DND-41 (cell line): Measurements from ENCODE around the gene PPP4R1.

ENCODE experiments used
- ATAC-seq: fragments of 200-7000 bp; cut with Tn5 transposase; 3 replicates; pipeline ENCODE4 v1.9.1; 2021; ENCODE audit warnings: low read depth; ENCODE audit not compliant: insufficient read depth
- DNase-seq: peaks from one replicate; pipeline ENCODE4 v3.0.0-alpha.2; 2020
- H2AFZ ChIP-seq: 2 replicates; pipeline ENCODE4 v1.6.0; 2012; ENCODE audit warnings: low read depth, low read length
- H3K27ac ChIP-seq: 2 replicates; pipeline ENCODE4 v1.5.1; 2012; ENCODE audit warnings: low read length, inconsistent platforms
- H3K27me3 ChIP-seq: fragments of 200-600 bp; sonication (generic); 2 replicates; pipeline ENCODE4 v1.6.0; 2012; ENCODE audit warnings: low read length, mild to moderate bottlenecking, inconsistent platforms; ENCODE audit not compliant: insufficient read depth, poor library complexity
- H3K36me3 ChIP-seq: 2 replicates; pipeline ENCODE4 v1.5.1; 2012; ENCODE audit warnings: low read length, inconsistent platforms; ENCODE audit not compliant: insufficient read depth
- H3K4me1 ChIP-seq: 2 replicates; pipeline ENCODE4 v1.5.1; 2012; ENCODE audit warnings: mild to moderate bottlenecking, low read length; ENCODE audit not compliant: insufficient read depth
- H3K4me2 ChIP-seq: 2 replicates; pipeline ENCODE4 v1.6.0; 2012; ENCODE audit warnings: mild to moderate bottlenecking, moderate library complexity, low read length, inconsistent platforms; ENCODE audit not compliant: insufficient read depth
- H3K4me3 ChIP-seq, 2 experiments: fragments of 200-600 bp in 1 of 2; shearing (Covaris generic) in 1 of 2; 2 replicates each; pipeline ENCODE4 v1.5.1; 2012 to 2016; ENCODE audit warnings: inconsistent platforms in 2 of 2, low read length in 2 of 2, mild to moderate bottlenecking in 2 of 2, low read depth in 1 of 2, moderate library complexity in 1 of 2
- H3K79me2 ChIP-seq: 2 replicates; pipeline ENCODE4 v1.6.0; 2012; ENCODE audit warnings: low read length, inconsistent platforms; ENCODE audit not compliant: insufficient read depth
- H3K9ac ChIP-seq: 2 replicates; pipeline ENCODE4 v1.6.0; 2012; ENCODE audit warnings: low read depth, mild to moderate bottlenecking, inconsistent platforms, low read length, moderate library complexity
- H3K9me3 ChIP-seq: 2 replicates; pipeline ENCODE4 v1.5.1; 2012; ENCODE audit warnings: low read length, moderate library complexity, mild to moderate bottlenecking, inconsistent platforms; ENCODE audit not compliant: insufficient read depth, severe bottlenecking
- H4K20me1 ChIP-seq: 2 replicates; pipeline ENCODE4 v1.6.0; 2012; ENCODE audit warnings: low read length; ENCODE audit not compliant: insufficient read depth
- EZH2 ChIP-seq: IDR thresholded peaks from 3 replicates; pipeline ENCODE4 v1.6.1; 2012; ENCODE audit warnings: borderline replicate concordance, low read depth, mild to moderate bottlenecking, moderate library complexity, low read length, inconsistent platforms; ENCODE audit not compliant: severe bottlenecking
- TF ChIP-seq, protein P1 (sequence below): IDR thresholded peaks from 2 replicates; pipeline ENCODE4 v1.5.1; 2012; ENCODE audit warnings: borderline replicate concordance, low read length, moderate library complexity, mild to moderate bottlenecking; ENCODE audit not compliant: poor library complexity, severe bottlenecking; ENCODE audit errors: extremely low read depth

The PPP4R1 gene

DNA sequence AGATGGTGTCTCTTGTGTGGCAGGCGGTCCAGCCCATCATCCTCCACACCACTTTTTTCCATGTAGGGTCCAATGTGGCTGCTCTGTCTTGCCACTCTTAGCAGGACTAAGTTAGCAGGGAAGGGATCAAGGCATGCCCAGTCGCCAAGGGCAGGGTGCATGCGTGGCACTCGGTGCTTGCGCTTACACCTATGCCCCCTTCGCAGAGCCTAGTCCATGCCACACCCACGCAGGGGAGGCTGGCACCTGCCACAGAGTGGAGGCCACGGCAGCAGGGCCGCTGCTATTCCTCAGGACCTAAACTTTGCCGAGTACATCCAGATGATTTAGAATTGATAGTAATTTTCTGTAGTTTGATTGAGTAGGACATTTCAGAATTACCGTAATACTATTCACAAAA, 79.5 kb downstream of the PPP4R1 start:
- Histone ChIP-seq H3K4me2 (no peak overlapping the region), H3K36me3 (peaks cover 80% of the 10 kb centered on the region), H3K27me3 (no peaks in the 10 kb centered on the region), H3K27ac (no peak overlapping the region), H4K20me1 (no peaks in the 10 kb centered on the region; the same call in 1 of the 2 replicates), H3K9ac (no peak overlapping the region), H2AFZ (no peak overlapping the region), H3K79me2 (no peaks in the 10 kb centered on the region), H3K4me1 (no peaks in the 10 kb centered on the region), H3K9me3 (no peaks in the 10 kb centered on the region), H3K4me3 (no peak overlapping the region)
- DNase-seq = no peak
- no peak for TF ChIP-seq EZH2
- TF ChIP-seq, protein P1, sequence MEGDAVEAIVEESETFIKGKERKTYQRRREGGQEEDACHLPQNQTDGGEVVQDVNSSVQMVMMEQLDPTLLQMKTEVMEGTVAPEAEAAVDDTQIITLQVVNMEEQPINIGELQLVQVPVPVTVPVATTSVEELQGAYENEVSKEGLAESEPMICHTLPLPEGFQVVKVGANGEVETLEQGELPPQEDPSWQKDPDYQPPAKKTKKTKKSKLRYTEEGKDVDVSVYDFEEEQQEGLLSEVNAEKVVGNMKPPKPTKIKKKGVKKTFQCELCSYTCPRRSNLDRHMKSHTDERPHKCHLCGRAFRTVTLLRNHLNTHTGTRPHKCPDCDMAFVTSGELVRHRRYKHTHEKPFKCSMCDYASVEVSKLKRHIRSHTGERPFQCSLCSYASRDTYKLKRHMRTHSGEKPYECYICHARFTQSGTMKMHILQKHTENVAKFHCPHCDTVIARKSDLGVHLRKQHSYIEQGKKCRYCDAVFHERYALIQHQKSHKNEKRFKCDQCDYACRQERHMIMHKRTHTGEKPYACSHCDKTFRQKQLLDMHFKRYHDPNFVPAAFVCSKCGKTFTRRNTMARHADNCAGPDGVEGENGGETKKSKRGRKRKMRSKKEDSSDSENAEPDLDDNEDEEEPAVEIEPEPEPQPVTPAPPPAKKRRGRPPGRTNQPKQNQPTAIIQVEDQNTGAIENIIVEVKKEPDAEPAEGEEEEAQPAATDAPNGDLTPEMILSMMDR = no peak
- no peak for ATAC-seq

DNA sequence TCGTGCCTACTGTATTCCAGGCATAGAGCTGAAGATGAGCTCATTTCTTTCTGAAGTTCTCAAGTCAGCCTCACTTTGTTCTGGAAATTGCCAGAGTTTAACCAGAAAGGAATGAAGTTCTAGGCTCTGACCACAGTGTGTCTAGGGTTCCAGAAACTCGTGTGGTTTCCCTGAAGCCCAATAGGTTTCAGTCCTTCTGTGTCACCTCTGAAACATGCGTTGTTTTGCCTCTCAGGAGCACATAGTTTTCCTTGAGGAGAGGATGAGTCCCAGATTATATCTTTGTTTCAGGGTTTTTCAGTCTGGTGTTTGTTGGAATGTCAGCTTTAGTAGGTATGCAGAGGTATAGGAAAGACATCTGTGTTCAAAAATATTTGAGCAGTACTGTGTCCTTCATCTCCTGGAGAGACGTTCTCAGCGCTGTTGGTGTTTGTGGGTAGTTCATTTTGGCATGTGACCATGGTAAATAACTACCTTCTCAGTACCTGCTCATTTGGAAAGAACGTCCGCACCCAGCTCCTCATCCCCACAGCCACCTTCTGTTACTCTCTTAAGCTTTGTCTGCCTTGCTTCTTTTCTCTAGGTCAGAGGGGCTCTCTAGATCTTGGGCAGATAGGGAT, 82.5 kb downstream of the PPP4R1 start:
- DNase-seq (no peak), ATAC-seq (no peak)
- Histone ChIP-seq H3K4me3 (no peak overlapping the region), H3K79me2 (no peaks in the 10 kb centered on the region), H3K4me2 (no peak overlapping the region), H3K9me3 (no peaks in the 10 kb centered on the region), H2AFZ (no peak overlapping the region), H3K27me3 (no peaks in the 10 kb centered on the region), H4K20me1 (no peaks in the 10 kb centered on the region; the same call in 1 of the 2 replicates), H3K36me3 (peaks cover 86% of the 10 kb centered on the region), H3K27ac (no peak overlapping the region), H3K9ac (no peak overlapping the region), H3K4me1 (no peaks in the 10 kb centered on the region)
- TF ChIP-seq EZH2 = no peak
- TF ChIP-seq, protein P1 = no peak

DNA sequence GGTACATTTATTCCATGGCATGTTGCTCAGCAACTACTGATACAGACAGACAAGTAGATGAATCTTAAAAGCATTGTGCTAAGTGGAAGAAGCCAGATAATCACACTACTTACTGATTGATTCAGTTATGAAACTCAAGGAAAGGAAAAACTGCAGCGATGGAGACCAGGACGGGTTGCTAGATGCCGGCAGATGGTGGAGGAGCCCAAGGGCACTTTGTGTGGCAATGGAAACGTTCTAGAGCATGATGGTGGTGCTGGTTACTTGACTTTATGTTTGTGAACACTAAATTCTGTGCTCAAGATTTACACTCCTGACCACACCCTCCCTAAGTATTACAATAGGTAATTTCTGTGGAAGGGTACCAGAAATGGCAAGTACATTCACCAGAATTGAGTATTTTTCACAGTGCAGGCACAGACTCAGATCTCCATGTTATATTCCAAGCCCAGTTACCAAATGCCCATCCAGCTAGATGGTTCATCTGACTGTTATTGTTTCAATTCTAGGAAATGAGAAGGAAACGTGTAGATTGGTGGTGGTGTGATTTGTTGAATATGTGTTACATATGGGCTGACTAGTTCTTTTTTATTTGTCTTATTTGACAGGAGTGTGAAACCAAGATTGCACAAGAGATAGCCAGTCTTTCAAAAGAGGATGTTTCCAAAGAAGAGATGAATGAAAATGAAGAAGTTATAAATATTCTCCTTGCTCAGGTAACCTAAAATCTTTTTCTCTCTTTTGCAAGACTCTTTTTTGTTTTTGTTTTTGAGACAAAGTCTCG, 83.9 kb downstream of the PPP4R1 start:
- no peaks in the 10 kb centered on the region for H3K79me2 ChIP-seq
- ATAC-seq = no peak
- H4K20me1 ChIP-seq = no peaks in the 10 kb centered on the region; the same call in 1 of the 2 replicates
- H2AFZ ChIP-seq = no peak overlapping the region
- no peaks in the 10 kb centered on the region for H3K9me3 ChIP-seq
- peaks cover 88% of the 10 kb centered on the region for H3K36me3 ChIP-seq
- no peaks in the 10 kb centered on the region for H3K27me3 ChIP-seq
- H3K4me3 ChIP-seq = no peak overlapping the region
- DNase-seq = no peak
- H3K4me2 ChIP-seq = no peak overlapping the region
- no peak overlapping the region for H3K27ac ChIP-seq
- no peak overlapping the region for H3K9ac ChIP-seq
- TF ChIP-seq, protein P1 = no peak
- TF ChIP-seq EZH2 = no peak
- no peaks in the 10 kb centered on the region for H3K4me1 ChIP-seq
